H9 (cell line): Measurements from ENCODE around the gene HDHD3. TPM values are rescaled to one million over a fixed set of nuclear protein-coding genes. Genes with fewer than 3 reads are reported as not detected.

Source experiments
- DNase-seq: peaks from one replicate; pipeline ENCODE4 v3.0.0-alpha.2; 2017
- H2AFZ ChIP-seq: one replicate; pipeline ENCODE4 v1.6.1; 2013; ENCODE audit warnings: mild to moderate bottlenecking, low read length, control low read depth, moderate library complexity
- H2AK5ac ChIP-seq: 2 replicates; pipeline ENCODE4 v1.6.1; 2013; ENCODE audit warnings: low read length, control low read depth, mixed read lengths; ENCODE audit not compliant: insufficient read length
- H2BK120ac ChIP-seq: one replicate; pipeline ENCODE4 v1.6.1; 2013; ENCODE audit warnings: low read depth, mild to moderate bottlenecking, low read length, control low read depth, inconsistent platforms; ENCODE audit not compliant: poor library complexity, severe bottlenecking
- H2BK12ac ChIP-seq: 2 replicates; pipeline ENCODE4 v1.6.1; 2013; ENCODE audit warnings: low read length, control low read depth, mixed read lengths, low read depth; ENCODE audit not compliant: insufficient read length
- H2BK15ac ChIP-seq: 2 replicates; pipeline ENCODE4 v1.6.1; 2013; ENCODE audit warnings: low read depth, low read length, control low read depth
- H2BK20ac ChIP-seq: one replicate; pipeline ENCODE4 v1.6.1; 2013; ENCODE audit warnings: low read depth, mild to moderate bottlenecking, low read length, control low read depth, inconsistent platforms; ENCODE audit not compliant: poor library complexity, severe bottlenecking
- H2BK5ac ChIP-seq: 2 replicates; pipeline ENCODE4 v1.6.1; 2013; ENCODE audit warnings: low read length, control low read depth, mixed read lengths; ENCODE audit not compliant: insufficient read length
- H3K14ac ChIP-seq: 2 replicates; pipeline ENCODE4 v1.6.1; 2013; ENCODE audit warnings: low read length, control low read depth; ENCODE audit not compliant: insufficient read depth
- H3K18ac ChIP-seq: 2 replicates; pipeline ENCODE4 v1.6.1; 2013; ENCODE audit warnings: low read depth, mild to moderate bottlenecking, mixed read lengths, low read length, control low read depth; ENCODE audit not compliant: insufficient read length
- H3K23ac ChIP-seq: 2 replicates; pipeline ENCODE4 v1.6.1; 2013; ENCODE audit warnings: low read length, control low read depth, mixed read lengths, low read depth; ENCODE audit not compliant: insufficient read length
- H3K23me2 ChIP-seq: 2 replicates; pipeline ENCODE4 v1.6.1; 2013; ENCODE audit warnings: low read depth, mild to moderate bottlenecking, mixed read lengths, low read length, control low read depth; ENCODE audit not compliant: insufficient read length, poor library complexity, severe bottlenecking
- H3K27ac ChIP-seq: 2 replicates; pipeline ENCODE4 v1.5.1; 2013; ENCODE audit warnings: low read length, control low read depth, mixed read lengths, low read depth; ENCODE audit not compliant: insufficient read length
- H3K27me3 ChIP-seq: 2 replicates; pipeline ENCODE4 v1.6.1; 2013; ENCODE audit warnings: low read length, control low read depth, inconsistent platforms; ENCODE audit not compliant: insufficient read depth
- H3K4ac ChIP-seq: 2 replicates; pipeline ENCODE4 v1.6.1; 2013; ENCODE audit warnings: low read depth, mild to moderate bottlenecking, control low read depth, inconsistent platforms, low read length, moderate library complexity
- H3K4me1 ChIP-seq: 2 replicates; pipeline ENCODE4 v1.6.1; 2013; ENCODE audit warnings: low read length, control low read depth, inconsistent platforms; ENCODE audit not compliant: insufficient read depth
- H3K4me2 ChIP-seq: 2 replicates; pipeline ENCODE4 v1.6.1; 2013; ENCODE audit warnings: low read length, control low read depth, mixed read lengths; ENCODE audit not compliant: insufficient read length, insufficient read depth
- H3K56ac ChIP-seq: 2 replicates; pipeline ENCODE4 v1.6.1; 2013; ENCODE audit warnings: low read depth, mild to moderate bottlenecking, mixed read lengths, low read length, control low read depth; ENCODE audit not compliant: insufficient read length
- H3K79me1 ChIP-seq: 2 replicates; pipeline ENCODE4 v1.6.1; 2013; ENCODE audit warnings: low read depth, mild to moderate bottlenecking, moderate library complexity, low read length, control low read depth, inconsistent platforms; ENCODE audit not compliant: insufficient read depth, poor library complexity, severe bottlenecking
- H3K79me2 ChIP-seq: 2 replicates; pipeline ENCODE4 v1.6.1; 2013; ENCODE audit warnings: low read length, control low read depth, inconsistent platforms; ENCODE audit not compliant: insufficient read depth
- H3K9ac ChIP-seq: 2 replicates; pipeline ENCODE4 v1.6.1; 2013; ENCODE audit warnings: low read length, control low read depth, mixed read lengths; ENCODE audit not compliant: insufficient read length; ENCODE audit errors: extremely low read depth
- H3K9me3 ChIP-seq: one replicate; pipeline ENCODE4 v1.6.1; 2013; ENCODE audit warnings: low read depth, low read length, inconsistent platforms; ENCODE audit not compliant: control insufficient read depth
- H3T11ph ChIP-seq: one replicate; pipeline ENCODE4 v1.6.1; 2013; ENCODE audit warnings: mild to moderate bottlenecking, low read length, control low read depth, inconsistent platforms
- H4K20me1 ChIP-seq: one replicate; pipeline ENCODE4 v1.6.1; 2013; ENCODE audit not compliant: control insufficient read depth, insufficient read length, insufficient read depth
- H4K5ac ChIP-seq: 2 replicates; pipeline ENCODE4 v1.6.1; 2013; ENCODE audit warnings: low read depth, mild to moderate bottlenecking, mixed read lengths, low read length, control low read depth; ENCODE audit not compliant: insufficient read length
- H4K8ac ChIP-seq: replicated peaks from 2 replicates; pipeline ENCODE4 v1.6.1; 2013; ENCODE audit warnings: low read length, control low read depth, mixed read lengths, low read depth; ENCODE audit not compliant: insufficient read length
- H4K91ac ChIP-seq: 2 replicates; pipeline ENCODE4 v1.6.1; 2013; ENCODE audit warnings: low read depth, mild to moderate bottlenecking, moderate library complexity, mixed read lengths, low read length, control low read depth; ENCODE audit not compliant: insufficient read length
- H3K27ac Mint-ChIP-seq, 3 experiments: 2 replicates in 2 of 3; 3 replicates in 1 of 3; pipeline ENCODE4 v1.8.0; 2020 to 2021; ENCODE audit warnings: mixed read lengths in 3 of 3, mild to moderate bottlenecking in 1 of 3, moderate library complexity in 1 of 3
- H3K27me3 Mint-ChIP-seq: 2 replicates; pipeline ENCODE4 v1.8.0; 2021; ENCODE audit warnings: low read depth, mild to moderate bottlenecking, moderate library complexity, mixed read lengths
- H3K36me3 Mint-ChIP-seq, 3 experiments: 2 replicates in 2 of 3; 3 replicates in 1 of 3; pipeline ENCODE4 v1.8.0; 2020 to 2021; ENCODE audit warnings: low read depth in 3 of 3, mixed read lengths in 3 of 3; ENCODE audit not compliant: insufficient read depth in 1 of 3
- H3K4me1 Mint-ChIP-seq, 2 experiments: 2 replicates each; pipeline ENCODE4 v1.8.0; 2020; ENCODE audit warnings: mixed read lengths in 2 of 2
- H3K4me3 Mint-ChIP-seq, 2 experiments: 2 replicates in 1 of 2; 3 replicates in 1 of 2; pipeline ENCODE4 v1.8.0; 2020 to 2021; ENCODE audit warnings: mild to moderate bottlenecking in 2 of 2, mixed read lengths in 2 of 2, moderate library complexity in 1 of 2
- H3K9me3 Mint-ChIP-seq, 2 experiments: 2 replicates in 1 of 2; 3 replicates in 1 of 2; pipeline ENCODE4 v1.8.0; 2020; ENCODE audit warnings: mild to moderate bottlenecking in 2 of 2, mixed read lengths in 2 of 2, moderate library complexity in 1 of 2
- WGBS: extraction: QIAGEN DNeasy Blood & Tissue Kit; methylation state at CpG from one replicate; pipeline ENCODE4 v1.1.7; 2013; ENCODE audit warnings: missing lambda C conversion rate, low lambda C conversion rate, mixed read lengths; ENCODE audit not compliant: insufficient read length; ENCODE audit errors: extremely low coverage; 5-methylcytosine and 5-hydroxymethylcytosine counted together
- total RNA-seq: library from RNA; stranded (reverse); gene quantifications from 2 replicates; pipeline ENCODE4 v1.2.1, GENCODE V29; 2021
- TF ChIP-seq, protein P1 (sequence below): fragments of 200-600 bp; sonication (generic); conservative IDR thresholded peaks from 3 replicates; pipeline ENCODE4 v1.8.0; 2021; ENCODE audit warnings: antibody characterized with exemption, mild to moderate bottlenecking

The HDHD3 gene
- total RNA-seq, 1 experiment from 2014 or later: 10.9 TPM

DNA sequence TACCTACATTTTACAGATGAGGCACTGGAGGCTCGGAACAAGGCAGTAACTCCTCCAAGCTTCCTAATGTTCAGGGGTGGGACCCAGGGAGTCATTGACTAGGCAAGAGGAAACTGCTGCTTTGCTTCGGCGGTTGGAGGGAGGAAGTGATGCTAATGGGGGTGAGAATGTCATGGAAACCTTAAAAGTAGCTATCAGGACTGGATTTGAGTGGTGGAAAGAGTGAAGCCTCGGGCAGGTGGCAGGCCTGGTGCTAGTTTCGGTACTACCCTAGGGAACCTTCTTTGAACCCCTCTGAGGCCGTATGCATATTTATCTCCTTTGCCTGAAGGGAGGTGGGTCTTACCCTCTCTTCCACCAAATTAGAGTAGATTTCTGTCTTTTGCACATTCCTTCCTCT lies 25.8 kb downstream of the HDHD3 start:
- no peaks in the 10 kb centered on the region for H3K9me3 ChIP-seq
- H4K20me1 ChIP-seq: no peaks in the 10 kb centered on the region
- no peak overlapping the region for H3K4me2 ChIP-seq
- no peak overlapping the region for H2AK5ac ChIP-seq
- H2AFZ ChIP-seq: no peak overlapping the region
- peaks cover 20 to 21% of the 10 kb centered on the region in 2 experiments for H3K4me1 Mint-ChIP-seq
- no peak overlapping the region for H3K27ac Mint-ChIP-seq
- H3K36me3 Mint-ChIP-seq: no peaks in the 10 kb centered on the region; a peak in 1 of 7 replicates
- H4K91ac ChIP-seq: no peak overlapping the region
- H3K79me2 ChIP-seq: no peaks in the 10 kb centered on the region
- no peak overlapping the region for H3K23ac ChIP-seq
- H4K5ac ChIP-seq: no peak overlapping the region
- H3K79me1 ChIP-seq: no peaks in the 10 kb centered on the region
- peaks cover 9% of the 10 kb centered on the region for H3K23me2 ChIP-seq
- no peak overlapping the region for H2BK120ac ChIP-seq
- H3K27me3 ChIP-seq: no peaks in the 10 kb centered on the region
- H3T11ph ChIP-seq: no peak overlapping the region
- no peak overlapping the region for H2BK5ac ChIP-seq
- peaks cover 43% of the 10 kb centered on the region for H3K27me3 Mint-ChIP-seq
- H3K27ac ChIP-seq: no peak overlapping the region
- H3K14ac ChIP-seq: no peak overlapping the region
- peak overlapping the region; percentile 77 to 89; a peak in 3 of 5 replicates for H3K4me3 Mint-ChIP-seq
- no peak overlapping the region for H3K56ac ChIP-seq
- WGBS: no CpG with 5 or more reads among the region's 6 CpGs
- TF ChIP-seq, protein P1, sequence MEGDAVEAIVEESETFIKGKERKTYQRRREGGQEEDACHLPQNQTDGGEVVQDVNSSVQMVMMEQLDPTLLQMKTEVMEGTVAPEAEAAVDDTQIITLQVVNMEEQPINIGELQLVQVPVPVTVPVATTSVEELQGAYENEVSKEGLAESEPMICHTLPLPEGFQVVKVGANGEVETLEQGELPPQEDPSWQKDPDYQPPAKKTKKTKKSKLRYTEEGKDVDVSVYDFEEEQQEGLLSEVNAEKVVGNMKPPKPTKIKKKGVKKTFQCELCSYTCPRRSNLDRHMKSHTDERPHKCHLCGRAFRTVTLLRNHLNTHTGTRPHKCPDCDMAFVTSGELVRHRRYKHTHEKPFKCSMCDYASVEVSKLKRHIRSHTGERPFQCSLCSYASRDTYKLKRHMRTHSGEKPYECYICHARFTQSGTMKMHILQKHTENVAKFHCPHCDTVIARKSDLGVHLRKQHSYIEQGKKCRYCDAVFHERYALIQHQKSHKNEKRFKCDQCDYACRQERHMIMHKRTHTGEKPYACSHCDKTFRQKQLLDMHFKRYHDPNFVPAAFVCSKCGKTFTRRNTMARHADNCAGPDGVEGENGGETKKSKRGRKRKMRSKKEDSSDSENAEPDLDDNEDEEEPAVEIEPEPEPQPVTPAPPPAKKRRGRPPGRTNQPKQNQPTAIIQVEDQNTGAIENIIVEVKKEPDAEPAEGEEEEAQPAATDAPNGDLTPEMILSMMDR: no peak
- H3K4ac ChIP-seq: no peak overlapping the region
- no peak overlapping the region for H3K9ac ChIP-seq
- no peak overlapping the region for H2BK20ac ChIP-seq
- no peak overlapping the region for H2BK12ac ChIP-seq
- no peaks in the 10 kb centered on the region for H3K9me3 Mint-ChIP-seq
- H2BK15ac ChIP-seq: no peak overlapping the region
- H4K8ac ChIP-seq: no peak overlapping the region
- no peak for DNase-seq
- no peak overlapping the region for H3K18ac ChIP-seq
- H3K4me1 ChIP-seq: peaks cover 2% of the 10 kb centered on the region; the same call in 1 of the 2 replicates
